Heart left ventricle (tissue), 16 donors: ENCODE results near the gene RBM28. TPM values are rescaled to one million over a fixed set of nuclear protein-coding genes. Genes with fewer than 3 reads are reported as not detected.

Source experiments
- ATAC-seq, 4 donors: fragments of 200-7000 bp; cut with Tn5 transposase; one replicate each; pipeline ENCODE4 v1.9.1; 2020 to 2022; ENCODE audit warnings: moderate library complexity in 4 of 4, mild to moderate bottlenecking in 3 of 4, moderate number of reproducible peaks in 1 of 4
- DNase-seq, 5 donors: peaks; one replicate each; pipeline ENCODE4 v3.0.0-alpha.2; 2020
- H3K27ac ChIP-seq, 12 donors: fragments of 200-600 bp; sonication (generic) in 4 of 12; one replicate each; pipeline versions ENCODE4 v1.5.0 to v1.8.0; 2016 to 2022; ENCODE audit warnings: mild to moderate bottlenecking in 2 of 12
- H3K27me3 ChIP-seq, 9 donors: fragments of 200-600 bp; sonication (generic) in 2 of 9; one replicate each; pipeline versions ENCODE4 v1.5.1 to v1.8.0; 2016 to 2022; ENCODE audit warnings: mild to moderate bottlenecking in 3 of 9
- H3K36me3 ChIP-seq, 9 donors: fragments of 200-600 bp; sonication (generic) in 2 of 9; one replicate each; pipeline versions ENCODE4 v1.5.0 to v1.8.0; 2018 to 2022; ENCODE audit warnings: mild to moderate bottlenecking in 2 of 9
- H3K4me1 ChIP-seq, 12 donors: fragments of 200-600 bp; sonication (generic) in 4 of 12; one replicate each; pipeline versions ENCODE4 v1.5.0 to v1.8.0; 2016 to 2022; ENCODE audit warnings: mild to moderate bottlenecking in 3 of 12
- H3K4me3 ChIP-seq, 12 donors: fragments of 200-600 bp; sonication (generic) in 4 of 12; one replicate each; pipeline versions ENCODE4 v1.5.0 to v1.8.0; 2017 to 2022; ENCODE audit warnings: mild to moderate bottlenecking in 9 of 12, moderate library complexity in 4 of 12
- H3K9me3 ChIP-seq, 12 donors: fragments of 200-600 bp; sonication (generic) in 4 of 12; one replicate each; pipeline versions ENCODE4 v1.5.0 to v1.8.0; 2016 to 2022; ENCODE audit warnings: mild to moderate bottlenecking in 1 of 12
- CTCF ChIP-seq, 12 donors: fragments of 200-600 bp; sonication (generic) in 4 of 12; IDR thresholded peaks; one replicate each; pipeline versions ENCODE4 v1.5.0 to v1.8.0; 2018 to 2022; ENCODE audit warnings: antibody characterized with exemption in 12 of 12, mild to moderate bottlenecking in 5 of 12
- POLR2A ChIP-seq, 2 donors: fragments of 450-650 bp; IDR thresholded peaks; one replicate each; pipeline ENCODE4 v1.6.1; 2017; ENCODE audit warnings: antibody characterized with exemption in 2 of 2, mild to moderate bottlenecking in 2 of 2, moderate library complexity in 2 of 2
- WGBS, 4 donors: extraction: QIAGEN DNeasy Blood & Tissue Kit in 2 of 4; methylation state at CpG; one replicate each; pipeline versions ENCODE4 v1.1.5 to v1.1.7; 2013 to 2018; 5-methylcytosine and 5-hydroxymethylcytosine counted together
- intact Hi-C, 10 donors: fragments of 100-400 bp; cut with DNase I; formaldehyde crosslinking; loops; one replicate each; pipeline versions ENCODE4 v1.11.1 to v1.14.2; 2022
- polyA plus RNA-seq, 2 donors: library from polyadenylated mRNA; stranded (reverse); fragments of 200-250 nt; gene quantifications; one replicate each; pipeline ENCODE4 v1.2.3, GENCODE V29; 2013
- total RNA-seq, 9 donors: library from RNA; depleted of rRNA in 2 of 9; stranded (reverse); fragments of >200 nt in 2 of 9; fragmentation: NEBNext Ultra II Directional in 3 of 9; extraction: Animal tissue kit (Norgen Biotek cat#: 25700) in 3 of 9; gene quantifications; one replicate each; pipeline versions ENCODE4 v1.1.0 to v1.2.4, GENCODE V29; 2016 to 2023
- donor health status: ischemic (EF 13 %, LVEDD 7.1; RV severe dilation, severe dysfunction).
- donor health status: healthy with polysubstance abuse.
- donor health status: DM: no; HTN: yes; CAD: no.
- donor health status: DM: no; HTN: no; CAD: no.
- donor health status: ischemic (EF 25% LVEDD 6.9; RV normal size, moderate dysfunction).
- donor health status: ischemic (EF 25% LVEDD 5.7; RV mildly dilated, moderate dysfunction).
- donor health status: healthy.
- donor health status: DM: yes; HTN: yes; CAD: no.
- donor health status: ischemic (EF 35%, LVEDD 5.7; RV mildly dilated, moderate dysfunction).
- donor health status: nonischemic (EF 11% LVEDD 7.7; RV severe dilation, severe dysfunction).
- donor health status: DM: yes; HTN: yes; CAD: no.
- donor health status: PGD.
- donor health status: ischemic (EF 29% LVEDD 5.4; RV normal size, mild dysfunction).
- donor health status: nonischemic (EF 23%, LVEDD 6.1; RV moderate dilation, normal function).

Gene RBM28
- total and polyA plus RNA-seq, 11 donors, result 12.0 to 40.2 (median 25.3) TPM

GRCh38 chr7:128322040-128322643 lies 21.6 kb downstream of the RBM28 start:
- Histone ChIP-seq H3K4me3 (no peak overlapping the region), H3K9me3 (no peaks in the 10 kb centered on the region), H3K27ac (peak overlapping the region in 11 of 12 donors; percentile 19 to 87 (median 78)), H3K27me3 (no peaks in the 10 kb centered on the region), H3K4me1 (peaks cover 0 to 22% (median 10%) of the 10 kb centered on the region in 12 donors), H3K36me3 (peaks cover 0 to 100% (median 93%) of the 10 kb centered on the region in 9 donors)
- DNase-seq (no peak), ATAC-seq (peak in 2 of 4 donors; percentile 2 to 32)
- TF ChIP-seq POLR2A (IDR thresholded peaks at IDR 0.05) (no peak), CTCF (IDR thresholded peaks at IDR 0.05) (peak in 7 of 12 donors; percentile 28 to 54 (median 35))
- intact Hi-C loops, result no loop called here
- 70 to 77% (median 75%) methylated on average over 3 of the region's 3 CpGs for WGBS, 4 donors

DNA sequence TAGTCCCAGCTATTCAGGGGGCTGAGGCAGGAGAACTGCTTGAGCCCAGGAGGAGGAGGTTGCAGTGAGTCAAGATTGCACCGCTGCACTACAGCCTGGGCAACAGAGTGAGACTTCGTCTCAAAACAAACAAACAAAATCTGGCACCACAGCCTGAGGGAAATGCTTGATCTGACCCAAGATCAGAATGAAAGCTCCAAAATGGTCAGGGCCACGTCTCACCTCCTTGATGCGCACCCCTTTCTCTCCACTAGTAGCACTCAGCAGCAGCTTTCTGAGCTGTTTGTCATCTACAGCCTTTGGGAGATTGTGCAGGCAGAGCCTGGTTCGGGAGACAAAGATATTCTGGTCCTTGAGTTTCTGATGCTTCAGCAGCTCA lies 22.7 kb downstream of the RBM28 start:
- Histone ChIP-seq H3K27ac (no peak overlapping the region), H3K9me3 (no peaks in the 10 kb centered on the region), H3K27me3 (no peaks in the 10 kb centered on the region), H3K36me3 (peaks cover 0 to 100% (median 92%) of the 10 kb centered on the region in 9 donors), H3K4me3 (no peak overlapping the region), H3K4me1 (peaks cover 0 to 22% (median 10%) of the 10 kb centered on the region in 12 donors)
- DNase-seq (no peak), ATAC-seq (no peak)
- no peak for TF ChIP-seq CTCF (IDR thresholded peaks at IDR 0.05)
- intact Hi-C loops, result no loop called here
- WGBS, 4 donors, result 79 to 90% (median 87%) methylated on average over 4 to 5 of the region's 5 CpGs

- intact Hi-C loops, result no loop called here
- H3K36me3 ChIP-seq, result peaks cover 0 to 100% (median 90%) of the 10 kb centered on the region in 9 donors
- H3K9me3 ChIP-seq, result no peaks in the 10 kb centered on the region
- peaks cover 0 to 15% (median 4%) of the 10 kb centered on the region in 12 donors for H3K4me1 ChIP-seq
- ATAC-seq (no peak), DNase-seq (no peak)
- no peaks in the 10 kb centered on the region for H3K27me3 ChIP-seq
- no peak overlapping the region for H3K4me3 ChIP-seq
- no peak for TF ChIP-seq POLR2A (IDR thresholded peaks at IDR 0.05)
- no peak for TF ChIP-seq CTCF (IDR thresholded peaks at IDR 0.05)
- no peak overlapping the region for H3K27ac ChIP-seq
- WGBS, 4 donors, result 74 to 81% (median 78%) methylated on average over 5 of the region's 5 CpGs
These were observed 25.0 kb downstream of the RBM28 start for GRCh38 chr7:128318691-128319090.

DNA sequence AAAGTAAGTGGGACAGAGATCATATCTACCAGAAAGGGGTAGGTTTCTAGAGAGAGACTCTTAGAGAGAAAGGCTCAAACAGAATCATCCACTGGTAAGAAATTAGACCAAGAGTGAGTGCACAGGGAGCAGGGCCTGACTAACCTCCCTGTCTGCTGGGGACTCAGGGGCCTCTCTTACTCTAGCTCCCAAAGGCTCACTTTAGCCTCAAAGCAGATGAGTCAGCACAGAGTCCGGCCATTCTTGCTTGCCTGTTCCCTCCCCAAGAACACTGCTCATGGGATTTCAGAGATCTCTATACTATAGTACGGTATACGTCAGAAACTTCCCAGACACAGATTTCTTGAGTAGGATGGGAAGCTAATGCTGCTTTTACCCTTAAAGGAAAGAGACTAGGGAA lies 32.7 kb downstream of the RBM28 start:
- Histone ChIP-seq H3K27me3 (no peaks in the 10 kb centered on the region), H3K27ac (no peak overlapping the region), H3K4me3 (no peak overlapping the region), H3K9me3 (no peaks in the 10 kb centered on the region), H3K4me1 (no peaks in the 10 kb centered on the region), H3K36me3 (peaks cover 8 to 100% (median 96%) of the 10 kb centered on the region in 9 donors)
- WGBS, 4 donors, result 97 to 100% (median 99%) methylated on average over 3 of the region's 3 CpGs
- intact Hi-C loops, result no loop called here
- TF ChIP-seq POLR2A (IDR thresholded peaks at IDR 0.05) (no peak), CTCF (IDR thresholded peaks at IDR 0.05) (no peak)
- peak in 1 of 4 donors; percentile 32 for ATAC-seq
- no peak for DNase-seq
